ENCODE data around the gene SPOCK1.

GRCh38 chr5:137502632-137503031, 3.5 kb upstream of the SPOCK1 start:
- TF ChIP-seq JUNB (IDR thresholded peaks at IDR 0.05; ENCODE audit: unreplicated experiment) (no peak), CTCF (conservative IDR thresholded peaks at IDR 0.05; ENCODE audit: low read depth in 2 of 2) (no peak), POLR2AphosphoS5 (IDR thresholded peaks at IDR 0.05; ENCODE audit: low read depth) (no peak), EZH2phosphoT487 (IDR thresholded peaks at IDR 0.05; ENCODE audit: unreplicated experiment) (no peak), EZH2 (IDR thresholded peaks at IDR 0.05; ENCODE audit: low read depth, unreplicated experiment) (no peak), ZNF462 (CRISPR knock-in tag; IDR thresholded peaks at IDR 0.05) (no peak), REST (IDR thresholded peaks at IDR 0.05; ENCODE audit: unreplicated experiment) (no peak), ZNF114 (CRISPR knock-in tag; IDR thresholded peaks at IDR 0.05) (no peak), CREB1 (CRISPR knock-in tag; IDR thresholded peaks at IDR 0.05; ENCODE audit: low read depth) (no peak), ETS1 (IDR thresholded peaks at IDR 0.05) (no peak), NANOG (IDR thresholded peaks at IDR 0.05; ENCODE audit: borderline replicate concordance) (no peak), STAT1 (IDR thresholded peaks at IDR 0.05; ENCODE audit: unreplicated experiment) (no peak), ZNF331 (CRISPR knock-in tag; IDR thresholded peaks at IDR 0.05; ENCODE audit: low read depth) (no peak)

Measured in GM23338 (cell line).